ENCODE data around the gene GALNT15. TPM values are rescaled to one million over a fixed set of nuclear protein-coding genes. Genes with fewer than 3 reads are reported as not detected.

GALNT15 gene
- total RNA-seq, 4 donors from 2014 or later, result 75.4 to 297 (median 134) TPM

DNA sequence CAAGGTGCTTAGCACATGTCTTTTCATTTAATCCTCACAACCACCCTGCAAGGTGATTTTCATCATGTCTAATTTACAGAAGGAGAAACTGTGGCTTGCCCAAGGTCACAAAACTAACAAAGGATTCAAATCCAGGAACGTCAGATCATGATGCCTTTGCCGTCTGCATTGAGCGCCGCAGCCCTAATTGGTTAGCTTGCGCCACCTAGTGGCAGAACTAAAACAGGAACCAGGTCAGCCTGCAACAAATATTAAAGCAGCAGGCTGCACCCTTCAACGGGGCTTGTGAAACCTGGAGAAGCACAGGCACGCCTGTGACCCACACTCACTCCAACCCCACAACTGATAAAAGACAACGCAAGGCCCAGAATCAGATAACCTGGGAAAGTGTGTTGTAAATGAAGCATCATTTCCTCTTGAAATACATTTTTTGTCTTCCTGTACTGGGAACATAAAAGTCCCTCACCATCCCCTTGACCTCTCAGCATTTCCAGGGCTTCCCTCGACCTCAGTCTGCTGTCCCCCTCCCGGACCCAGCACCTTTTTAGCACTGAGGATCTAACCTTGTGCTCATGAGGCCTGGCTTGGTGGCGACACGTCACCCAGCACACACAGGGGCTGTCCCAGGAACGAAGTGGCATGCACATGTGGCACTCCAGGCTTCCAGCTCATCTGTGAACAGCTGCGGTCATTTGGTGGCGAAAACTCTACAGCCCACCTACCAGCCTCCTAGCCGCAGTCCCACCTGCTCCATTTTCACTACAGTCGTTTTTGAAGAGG, 73.0 kb downstream of the GALNT15 start:
- ATAC-seq, result peak; percentile 81
- TF ChIP-seq, protein P1, sequence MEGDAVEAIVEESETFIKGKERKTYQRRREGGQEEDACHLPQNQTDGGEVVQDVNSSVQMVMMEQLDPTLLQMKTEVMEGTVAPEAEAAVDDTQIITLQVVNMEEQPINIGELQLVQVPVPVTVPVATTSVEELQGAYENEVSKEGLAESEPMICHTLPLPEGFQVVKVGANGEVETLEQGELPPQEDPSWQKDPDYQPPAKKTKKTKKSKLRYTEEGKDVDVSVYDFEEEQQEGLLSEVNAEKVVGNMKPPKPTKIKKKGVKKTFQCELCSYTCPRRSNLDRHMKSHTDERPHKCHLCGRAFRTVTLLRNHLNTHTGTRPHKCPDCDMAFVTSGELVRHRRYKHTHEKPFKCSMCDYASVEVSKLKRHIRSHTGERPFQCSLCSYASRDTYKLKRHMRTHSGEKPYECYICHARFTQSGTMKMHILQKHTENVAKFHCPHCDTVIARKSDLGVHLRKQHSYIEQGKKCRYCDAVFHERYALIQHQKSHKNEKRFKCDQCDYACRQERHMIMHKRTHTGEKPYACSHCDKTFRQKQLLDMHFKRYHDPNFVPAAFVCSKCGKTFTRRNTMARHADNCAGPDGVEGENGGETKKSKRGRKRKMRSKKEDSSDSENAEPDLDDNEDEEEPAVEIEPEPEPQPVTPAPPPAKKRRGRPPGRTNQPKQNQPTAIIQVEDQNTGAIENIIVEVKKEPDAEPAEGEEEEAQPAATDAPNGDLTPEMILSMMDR (IDR thresholded peaks at IDR 0.05), result peak; percentile 88 to 94 (median 90)
- TF ChIP-seq POLR2A (IDR thresholded peaks at IDR 0.05) (no peak), POLR2AphosphoS5 (IDR thresholded peaks at IDR 0.05) (no peak)
- no peaks in the 10 kb centered on the region for H3K9me3 ChIP-seq
- peaks cover 0 to 7% (median 0%) of the 10 kb centered on the region in 3 donors for H3K4me1 ChIP-seq
- H3K27me3 ChIP-seq, result no peaks in the 10 kb centered on the region
- WGBS, 2 donors (ENCODE audit: low coverage in 1 of 2), result 0 to 29% methylated on average over 10 to 15 of the region's 17 CpGs
- H3K4me3 ChIP-seq, result no peak overlapping the region
- H3K27ac ChIP-seq, result no peak overlapping the region
- no peaks in the 10 kb centered on the region for H3K36me3 ChIP-seq

DNA sequence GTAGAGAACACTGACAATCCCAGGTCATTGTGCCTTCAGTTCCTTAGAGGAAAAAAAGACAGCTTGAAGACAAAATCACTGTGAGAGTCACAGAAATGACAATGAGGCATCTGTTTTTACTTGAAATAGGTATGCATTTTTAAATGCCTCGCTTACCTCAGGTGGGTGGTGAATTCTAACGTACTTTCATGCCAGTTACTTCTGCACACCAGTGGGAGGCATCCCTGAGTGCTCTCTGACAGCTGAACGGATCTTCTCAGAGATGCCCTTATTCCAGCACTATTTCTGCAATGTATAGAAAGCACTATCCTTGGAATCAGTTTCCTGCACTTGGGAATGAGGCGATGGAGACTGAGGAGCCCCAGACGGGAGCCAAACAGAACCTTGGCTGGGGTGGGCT, 74.1 kb downstream of the GALNT15 start:
- H3K4me3 ChIP-seq, result no peak overlapping the region
- H3K27ac ChIP-seq, result no peak overlapping the region
- no peaks in the 10 kb centered on the region for H3K36me3 ChIP-seq
- H3K9me3 ChIP-seq, result no peaks in the 10 kb centered on the region
- ATAC-seq, result no peak
- no peak for TF ChIP-seq POLR2AphosphoS5 (IDR thresholded peaks at IDR 0.05)
- no peak for TF ChIP-seq POLR2A (IDR thresholded peaks at IDR 0.05)
- TF ChIP-seq, protein P1 (IDR thresholded peaks at IDR 0.05), result no peak
- TF ChIP-seq EP300 (IDR thresholded peaks at IDR 0.05), result no peak
- WGBS, 2 donors (ENCODE audit: low coverage in 1 of 2), result 83 to 90% methylated on average over 1 to 2 of the region's 5 CpGs
- no peaks in the 10 kb centered on the region for H3K27me3 ChIP-seq
- H3K4me1 ChIP-seq, result peaks cover 0 to 7% (median 0%) of the 10 kb centered on the region in 3 donors

DNA sequence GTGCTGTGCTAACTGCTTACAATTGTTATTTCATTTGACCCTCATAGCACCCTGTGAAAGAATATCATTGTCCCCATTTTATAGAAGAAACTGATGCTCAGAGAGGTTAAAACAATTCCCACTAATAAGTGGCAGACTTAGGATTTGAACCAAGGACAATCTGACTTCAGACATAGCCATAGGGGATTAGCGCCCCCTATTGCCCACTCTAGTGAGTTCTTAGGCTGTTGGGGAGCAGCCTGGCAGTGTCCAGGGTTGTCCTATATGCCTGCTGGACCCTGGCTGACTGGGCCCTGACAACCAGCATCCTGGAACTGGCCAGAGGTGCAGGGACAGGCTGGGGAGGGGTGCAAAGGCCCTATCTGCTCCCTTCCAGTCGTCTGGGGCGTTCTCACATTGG, 74.9 kb downstream of the GALNT15 start:
- H3K36me3 ChIP-seq, result no peaks in the 10 kb centered on the region
- H3K9me3 ChIP-seq, result no peaks in the 10 kb centered on the region
- H3K4me3 ChIP-seq, result no peak overlapping the region
- no peak overlapping the region for H3K27ac ChIP-seq
- no peaks in the 10 kb centered on the region for H3K27me3 ChIP-seq
- peaks cover 0 to 7% (median 0%) of the 10 kb centered on the region in 3 donors for H3K4me1 ChIP-seq
- WGBS, 2 donors (ENCODE audit: low coverage in 1 of 2), result no CpG with 5 or more reads among the region's 3 CpGs
- no peak for TF ChIP-seq POLR2AphosphoS5 (IDR thresholded peaks at IDR 0.05)
- TF ChIP-seq, protein P1 (IDR thresholded peaks at IDR 0.05), result peak in 1 of 4 experiments; percentile 26
- ATAC-seq, result no peak

DNA sequence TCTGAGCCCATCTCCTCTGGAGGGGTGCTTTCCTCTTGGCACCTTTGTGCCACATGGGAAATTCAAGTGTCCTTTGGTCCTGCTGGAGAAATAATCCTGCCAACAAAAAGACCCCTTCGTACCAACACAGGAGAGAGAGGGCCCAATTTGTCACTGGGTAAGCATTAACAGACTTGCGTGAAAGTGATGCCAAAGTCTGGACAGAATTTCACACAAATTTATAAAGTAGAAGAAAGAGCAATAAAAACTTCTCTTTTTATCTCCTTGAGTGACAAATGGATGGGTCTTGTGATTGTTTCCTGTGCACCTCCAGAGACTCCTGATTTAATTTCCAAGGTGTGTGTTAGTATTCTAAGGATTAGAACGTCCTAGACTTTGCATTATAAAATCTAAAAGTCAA, 75.4 kb downstream of the GALNT15 start:
- Histone ChIP-seq H3K4me1 (peaks cover 0 to 7% (median 0%) of the 10 kb centered on the region in 3 donors), H3K27ac (no peak overlapping the region), H3K27me3 (no peaks in the 10 kb centered on the region), H3K9me3 (no peaks in the 10 kb centered on the region), H3K36me3 (no peaks in the 10 kb centered on the region), H3K4me3 (no peak overlapping the region)
- no peak for ATAC-seq
- WGBS, 2 donors (ENCODE audit: low coverage in 1 of 2), result 36 to 68% methylated on average over 1 to 3 of the region's 3 CpGs
- TF ChIP-seq POLR2AphosphoS5 (IDR thresholded peaks at IDR 0.05), result no peak
- TF ChIP-seq, protein P1 (IDR thresholded peaks at IDR 0.05), result no peak
- TF ChIP-seq EP300 (IDR thresholded peaks at IDR 0.05), result no peak
- no peak for TF ChIP-seq POLR2A (IDR thresholded peaks at IDR 0.05)
